ENCODE data around the gene PRMT7. TPM values are rescaled to one million over a fixed set of nuclear protein-coding genes. Genes with fewer than 3 reads are reported as not detected.

The PRMT7 gene
- total RNA-seq, 1 experiment from 2014 or later: 46.4 TPM

DNA sequence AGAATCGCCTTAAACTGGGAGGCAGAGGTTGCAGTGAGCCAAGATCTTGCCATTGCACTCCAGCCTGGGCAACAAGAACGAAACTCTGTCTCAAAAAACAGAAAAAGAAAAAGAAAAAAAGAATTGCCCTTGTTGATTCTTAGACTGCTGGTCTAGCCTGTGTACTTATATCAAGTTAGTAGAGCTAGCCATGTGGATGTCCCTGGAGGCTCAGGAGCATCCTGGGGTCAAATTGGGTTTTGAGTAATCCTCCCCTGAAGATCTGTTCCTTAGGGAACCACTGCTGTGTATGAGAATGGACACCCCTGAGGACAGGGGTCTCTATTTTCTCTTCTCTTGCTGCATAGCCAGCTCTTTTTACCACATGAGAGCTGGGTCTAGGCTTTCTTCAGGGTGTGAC lies 21.6 kb upstream of the PRMT7 start:
- H3K9me3 ChIP-seq (ENCODE audit: low read length): no peaks in the 10 kb centered on the region
- H3K4me2 ChIP-seq (ENCODE audit: low read length): no peak overlapping the region
- H3K4me3 ChIP-seq (ENCODE audit: low read length): no peak overlapping the region
- H3K9ac ChIP-seq (ENCODE audit: low read length): no peak overlapping the region
- no peaks in the 10 kb centered on the region for H3K9me2 ChIP-seq (replicated peaks; ENCODE audit: low read length)
- peaks cover 20% of the 10 kb centered on the region for H3K4me1 ChIP-seq (ENCODE audit: insufficient read depth, low read length)
- ChIA-PET POLR2A (ENCODE audit: unreplicated experiment) (interaction anchor here (0.7 kb wide), 1 partner anchor 26 kb away, joined by 4 read pairs; no protein-coding TSS in a partner anchor), CTCF (no interaction called here)
- no peak overlapping the region for H2AFZ ChIP-seq (ENCODE audit: low read length)
- TF ChIP-seq, protein P1, sequence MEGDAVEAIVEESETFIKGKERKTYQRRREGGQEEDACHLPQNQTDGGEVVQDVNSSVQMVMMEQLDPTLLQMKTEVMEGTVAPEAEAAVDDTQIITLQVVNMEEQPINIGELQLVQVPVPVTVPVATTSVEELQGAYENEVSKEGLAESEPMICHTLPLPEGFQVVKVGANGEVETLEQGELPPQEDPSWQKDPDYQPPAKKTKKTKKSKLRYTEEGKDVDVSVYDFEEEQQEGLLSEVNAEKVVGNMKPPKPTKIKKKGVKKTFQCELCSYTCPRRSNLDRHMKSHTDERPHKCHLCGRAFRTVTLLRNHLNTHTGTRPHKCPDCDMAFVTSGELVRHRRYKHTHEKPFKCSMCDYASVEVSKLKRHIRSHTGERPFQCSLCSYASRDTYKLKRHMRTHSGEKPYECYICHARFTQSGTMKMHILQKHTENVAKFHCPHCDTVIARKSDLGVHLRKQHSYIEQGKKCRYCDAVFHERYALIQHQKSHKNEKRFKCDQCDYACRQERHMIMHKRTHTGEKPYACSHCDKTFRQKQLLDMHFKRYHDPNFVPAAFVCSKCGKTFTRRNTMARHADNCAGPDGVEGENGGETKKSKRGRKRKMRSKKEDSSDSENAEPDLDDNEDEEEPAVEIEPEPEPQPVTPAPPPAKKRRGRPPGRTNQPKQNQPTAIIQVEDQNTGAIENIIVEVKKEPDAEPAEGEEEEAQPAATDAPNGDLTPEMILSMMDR (conservative IDR thresholded peaks at IDR 0.05; ENCODE audit: low read depth, low read length): no peak
- TF ChIP-seq EZH2phosphoT487 (IDR thresholded peaks at IDR 0.05; ENCODE audit: borderline replicate concordance, low read length) (no peak), EZH2 (IDR thresholded peaks at IDR 0.05; ENCODE audit: low read length, unreplicated experiment) (no peak)
- intact Hi-C loops (cut with micrococcal nuclease): no loop called here
- no peak for DNase-seq
- no TSS peak for BruUV-seq (replicated peaks)
- no peaks in the 10 kb centered on the region for H3K27me3 ChIP-seq (ENCODE audit: low read length)
- no peak for ATAC-seq
- no peaks in the 10 kb centered on the region for H4K20me1 ChIP-seq (ENCODE audit: low read length)
- H3K79me2 ChIP-seq (ENCODE audit: low read length): peaks cover 14% of the 10 kb centered on the region; the same call in 1 of the 2 replicates
- no peak overlapping the region for H3K27ac ChIP-seq (ENCODE audit: low read length)
- no peaks in the 10 kb centered on the region for H3F3A ChIP-seq (ENCODE audit: low read length, unreplicated experiment)
- H3K36me3 ChIP-seq (ENCODE audit: low read depth, low read length): peaks cover 14% of the 10 kb centered on the region; the same call in 1 of the 2 replicates

DNA sequence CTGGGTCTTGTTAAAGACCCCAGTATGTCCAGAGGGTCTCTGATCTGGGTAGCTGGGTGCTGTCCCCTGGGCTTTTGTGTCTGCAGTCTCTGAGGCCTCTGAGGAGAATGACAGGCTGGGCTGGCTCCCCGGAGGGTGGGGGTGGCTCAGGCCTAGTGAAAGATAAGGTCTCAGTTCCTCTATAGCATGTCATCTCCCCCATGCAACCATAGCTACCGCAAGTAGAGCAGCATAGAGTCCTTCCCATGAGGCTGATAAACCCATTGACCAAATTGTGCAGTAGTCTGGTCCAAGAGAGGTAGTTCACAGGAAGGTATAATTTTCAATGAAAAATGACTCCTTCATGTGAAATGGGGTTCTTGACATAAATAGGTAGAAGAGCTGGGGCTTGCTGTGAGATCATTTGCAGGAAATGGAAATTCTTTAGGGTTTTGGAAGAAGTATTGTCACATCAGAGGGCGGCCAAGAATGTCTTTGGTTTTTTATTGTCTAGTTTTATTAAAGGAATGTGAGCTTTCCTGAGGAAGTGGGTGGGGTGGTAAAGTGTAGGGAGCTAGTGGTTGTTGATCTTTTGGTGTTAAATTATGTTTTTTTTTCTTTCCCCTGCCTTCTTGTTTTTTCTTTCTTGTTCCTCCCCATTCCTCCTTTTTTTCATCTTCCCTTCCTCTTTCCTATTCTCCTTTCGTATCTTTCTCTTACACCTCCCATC lies 21.0 kb upstream of the PRMT7 start:
- H4K20me1 ChIP-seq (ENCODE audit: low read length): no peaks in the 10 kb centered on the region
- no peak overlapping the region for H3K9ac ChIP-seq (ENCODE audit: low read length)
- intact Hi-C loops (cut with micrococcal nuclease): no loop called here

More for the DNA sequence above, 21.0 kb upstream of the PRMT7 start:
- BruUV-seq (replicated peaks): no TSS peak
- CTCF ChIA-PET: interaction anchor here (0.5 kb wide), 1 partner anchor 27 kb away, joined by 4 read pairs; no protein-coding TSS in a partner anchor
- H3K79me2 ChIP-seq (ENCODE audit: low read length): peaks cover 14% of the 10 kb centered on the region; the same call in 1 of the 2 replicates
- H3K9me3 ChIP-seq (ENCODE audit: low read length): no peaks in the 10 kb centered on the region
- no peak overlapping the region for H3K4me3 ChIP-seq (ENCODE audit: low read length)
- DNase-seq: no peak
- no peaks in the 10 kb centered on the region for H3K27me3 ChIP-seq (ENCODE audit: low read length)
- no peaks in the 10 kb centered on the region for H3F3A ChIP-seq (ENCODE audit: low read length, unreplicated experiment)
- H3K9me2 ChIP-seq (replicated peaks; ENCODE audit: low read length): no peaks in the 10 kb centered on the region
- POLR2A ChIA-PET (ENCODE audit: unreplicated experiment): interaction anchor here (0.7 kb wide), 1 partner anchor 26 kb away, joined by 4 read pairs; no protein-coding TSS in a partner anchor
- H2AFZ ChIP-seq (ENCODE audit: low read length): no peak overlapping the region
- ATAC-seq: peak; percentile 65
- no peak overlapping the region for H3K27ac ChIP-seq (ENCODE audit: low read length)
- TF ChIP-seq EZH2 (IDR thresholded peaks at IDR 0.05; ENCODE audit: low read length, unreplicated experiment): no peak
- TF ChIP-seq, protein P1 (conservative IDR thresholded peaks at IDR 0.05; ENCODE audit: low read depth, low read length): no peak
- no peak for TF ChIP-seq EZH2phosphoT487 (IDR thresholded peaks at IDR 0.05; ENCODE audit: borderline replicate concordance, low read length)
- H3K36me3 ChIP-seq (ENCODE audit: low read depth, low read length): peaks cover 17% of the 10 kb centered on the region; the same call in 1 of the 2 replicates
- peaks cover 20% of the 10 kb centered on the region for H3K4me1 ChIP-seq (ENCODE audit: insufficient read depth, low read length)
- H3K4me2 ChIP-seq (ENCODE audit: low read length): no peak overlapping the region
